Islet precursor cell (in vitro differentiated cells): ENCODE data around the gene SETD1A.

Source experiments
- DNase-seq: peaks from one replicate; pipeline ENCODE4 v3.0.0-alpha.2; 2018

Gene SETD1A

DNA sequence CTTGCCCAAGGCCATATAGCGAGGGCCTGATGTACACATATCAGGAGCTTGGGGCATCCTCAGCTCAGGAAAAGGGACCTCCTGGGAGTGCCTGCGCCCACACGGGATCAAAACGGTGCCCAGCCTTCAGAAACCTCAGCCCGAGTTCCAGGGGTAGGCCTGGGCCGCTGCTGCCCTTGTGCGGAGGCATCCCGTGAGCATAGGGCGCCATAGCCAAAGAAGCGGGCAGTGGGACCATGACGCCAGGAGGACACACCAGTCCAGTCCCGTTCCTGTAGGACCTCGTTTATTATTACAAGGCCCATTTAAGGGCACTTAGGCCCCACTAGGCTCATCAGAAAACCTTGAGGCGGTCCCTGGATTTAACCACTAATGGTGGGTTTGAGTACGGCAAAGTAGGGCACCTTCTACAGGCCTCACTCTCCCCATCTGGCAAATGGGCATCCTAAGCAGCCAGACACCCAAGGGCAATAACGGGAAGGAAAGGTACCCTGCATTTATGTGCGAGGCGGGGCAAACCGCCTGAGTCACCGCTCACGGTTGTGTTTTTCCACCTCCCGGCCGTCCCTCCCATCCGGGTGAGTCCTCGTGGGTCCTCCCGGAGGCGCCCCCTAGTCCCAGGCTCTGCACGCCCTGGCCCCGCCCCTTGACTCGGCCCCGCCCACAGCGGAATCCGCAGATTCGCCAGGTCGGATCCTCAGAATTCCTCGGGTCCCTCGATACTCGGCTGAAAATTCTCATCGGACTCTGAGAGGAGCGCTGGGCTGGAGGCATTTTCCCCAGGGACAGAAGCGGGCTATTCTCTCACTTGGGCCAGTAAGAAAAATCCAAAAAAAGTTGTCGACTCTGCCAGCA lies 726 bp upstream of the SETD1A start:
- peak; percentile 94 for DNase-seq

DNA sequence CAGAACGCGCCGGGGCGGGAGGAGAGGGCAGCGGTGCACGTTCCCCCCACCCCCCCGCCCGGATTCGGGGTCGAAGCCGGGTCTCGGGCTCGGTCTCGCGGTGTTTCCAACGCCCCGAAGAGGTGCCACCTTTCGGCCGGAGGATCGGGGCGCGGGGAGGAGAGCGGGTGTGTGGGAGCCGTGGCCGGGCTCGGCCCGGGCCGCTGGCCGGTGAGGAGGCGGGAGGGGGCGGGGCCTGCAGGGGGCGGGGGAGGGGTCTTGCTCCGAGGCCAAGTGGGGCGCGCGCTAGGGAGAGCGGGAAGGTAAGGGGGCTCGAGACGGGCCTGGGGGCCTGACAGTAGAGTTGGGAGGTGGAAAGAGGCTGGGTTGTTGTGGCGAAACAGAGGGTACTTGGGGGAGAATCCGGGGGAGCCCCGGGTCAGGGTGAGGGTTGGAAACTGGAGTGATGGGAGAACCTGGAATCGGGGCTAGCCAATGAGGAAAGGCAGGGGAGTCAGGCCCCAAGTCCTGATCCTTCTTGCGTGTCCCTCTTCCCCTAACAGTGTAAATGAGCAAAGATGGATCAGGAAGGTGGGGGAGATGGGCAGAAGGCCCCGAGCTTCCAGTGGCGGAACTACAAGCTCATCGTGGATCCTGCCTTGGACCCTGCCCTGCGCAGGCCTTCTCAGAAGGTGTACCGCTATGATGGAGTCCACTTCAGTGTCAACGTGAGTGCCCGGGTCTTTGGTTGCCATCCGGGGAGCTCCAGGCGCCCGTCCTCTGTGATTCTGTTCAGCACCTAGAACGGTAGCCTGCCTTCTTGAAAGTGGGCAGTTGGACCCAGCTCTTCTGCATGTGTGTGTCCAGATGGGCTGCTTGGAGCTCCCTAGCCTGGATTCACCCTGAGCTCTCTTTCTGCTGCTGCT lies 873 bp downstream of the SETD1A start:
- peak; percentile 71 for DNase-seq

DNA sequence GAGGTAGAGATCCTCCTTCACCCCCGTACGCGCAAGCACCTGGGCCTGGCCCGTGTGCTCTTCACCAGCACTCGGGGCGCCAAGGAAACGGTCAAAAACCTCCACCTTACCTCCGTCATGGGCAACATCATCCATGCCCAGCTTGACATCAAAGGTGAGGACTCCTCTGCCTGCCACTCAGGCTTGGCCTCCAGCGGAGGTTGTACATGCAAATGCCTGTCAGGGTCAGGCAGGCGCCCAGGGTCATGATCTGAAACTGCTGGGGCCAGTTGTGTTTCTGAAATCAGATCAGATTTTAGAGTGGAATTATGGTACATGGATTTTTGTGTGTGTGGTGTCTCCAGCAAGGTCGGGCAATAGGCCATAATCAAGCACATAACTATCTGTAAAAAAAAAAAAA lies 3.8 kb downstream of the SETD1A start:
- DNase-seq = no peak

DNA sequence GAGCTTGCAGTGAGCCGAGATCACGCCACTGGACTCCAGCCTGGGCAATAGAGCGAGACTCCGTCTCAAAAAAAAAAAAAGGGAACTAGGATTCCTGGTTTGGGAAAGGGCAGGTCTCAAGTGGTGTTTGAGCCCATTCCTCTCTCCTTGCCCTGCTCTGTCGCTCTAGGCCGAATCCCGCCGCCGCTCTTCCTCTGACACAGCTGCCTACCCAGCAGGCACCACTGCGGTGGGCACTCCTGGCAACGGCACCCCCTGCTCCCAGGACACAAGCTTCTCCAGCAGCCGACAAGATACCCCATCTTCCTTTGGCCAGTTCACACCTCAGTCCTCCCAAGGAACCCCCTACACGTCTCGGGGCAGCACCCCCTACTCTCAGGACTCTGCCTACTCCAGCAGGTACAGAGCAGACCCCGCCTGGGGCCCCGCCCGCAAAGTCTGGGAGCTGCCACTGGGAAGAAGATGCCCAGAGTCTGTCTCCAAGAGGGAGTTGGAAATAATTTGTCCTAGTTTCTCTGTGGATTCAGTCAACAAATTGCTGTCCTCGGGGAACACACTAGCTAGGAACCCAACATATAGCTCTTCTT lies 6.5 kb downstream of the SETD1A start:
- no peak for DNase-seq

DNA sequence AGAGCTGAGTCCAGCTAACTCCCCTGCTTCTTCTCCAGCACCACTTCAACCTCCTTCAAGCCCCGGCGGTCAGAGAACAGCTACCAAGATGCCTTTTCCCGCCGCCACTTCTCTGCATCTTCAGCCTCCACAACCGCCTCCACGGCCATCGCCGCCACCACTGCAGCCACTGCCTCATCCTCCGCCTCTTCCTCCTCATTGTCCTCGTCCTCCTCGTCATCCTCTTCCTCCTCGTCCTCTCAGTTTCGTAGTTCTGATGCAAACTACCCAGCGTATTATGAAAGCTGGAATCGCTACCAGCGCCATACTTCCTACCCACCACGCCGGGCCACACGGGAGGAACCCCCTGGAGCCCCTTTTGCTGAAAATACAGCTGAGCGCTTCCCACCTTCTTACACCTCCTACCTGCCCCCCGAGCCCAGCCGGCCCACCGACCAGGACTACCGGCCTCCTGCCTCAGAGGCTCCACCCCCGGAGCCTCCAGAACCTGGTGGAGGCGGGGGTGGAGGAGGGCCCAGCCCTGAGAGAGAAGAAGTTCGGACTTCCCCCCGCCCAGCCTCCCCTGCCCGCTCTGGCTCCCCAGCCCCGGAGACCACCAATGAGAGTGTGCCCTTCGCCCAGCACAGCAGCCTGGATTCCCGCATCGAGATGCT lies 7.1 kb downstream of the SETD1A start:
- no peak for DNase-seq

DNA sequence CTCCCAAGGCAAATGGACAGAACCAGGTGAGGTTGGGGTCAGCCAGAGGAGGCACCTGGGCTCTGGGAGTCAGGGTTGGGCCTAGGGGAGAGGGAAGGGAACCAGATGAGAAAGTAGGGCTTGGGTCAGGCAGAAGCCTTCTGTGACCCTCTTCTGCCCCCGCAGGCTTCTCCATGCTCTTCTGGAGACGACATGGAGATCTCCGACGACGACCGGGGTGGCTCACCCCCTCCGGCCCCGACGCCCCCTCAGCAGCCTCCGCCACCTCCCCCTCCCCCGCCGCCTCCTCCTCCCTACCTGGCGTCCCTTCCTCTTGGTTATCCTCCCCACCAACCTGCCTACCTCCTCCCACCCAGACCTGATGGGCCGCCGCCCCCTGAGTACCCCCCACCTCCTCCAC lies 7.9 kb downstream of the SETD1A start:
- DNase-seq = no peak

DNA sequence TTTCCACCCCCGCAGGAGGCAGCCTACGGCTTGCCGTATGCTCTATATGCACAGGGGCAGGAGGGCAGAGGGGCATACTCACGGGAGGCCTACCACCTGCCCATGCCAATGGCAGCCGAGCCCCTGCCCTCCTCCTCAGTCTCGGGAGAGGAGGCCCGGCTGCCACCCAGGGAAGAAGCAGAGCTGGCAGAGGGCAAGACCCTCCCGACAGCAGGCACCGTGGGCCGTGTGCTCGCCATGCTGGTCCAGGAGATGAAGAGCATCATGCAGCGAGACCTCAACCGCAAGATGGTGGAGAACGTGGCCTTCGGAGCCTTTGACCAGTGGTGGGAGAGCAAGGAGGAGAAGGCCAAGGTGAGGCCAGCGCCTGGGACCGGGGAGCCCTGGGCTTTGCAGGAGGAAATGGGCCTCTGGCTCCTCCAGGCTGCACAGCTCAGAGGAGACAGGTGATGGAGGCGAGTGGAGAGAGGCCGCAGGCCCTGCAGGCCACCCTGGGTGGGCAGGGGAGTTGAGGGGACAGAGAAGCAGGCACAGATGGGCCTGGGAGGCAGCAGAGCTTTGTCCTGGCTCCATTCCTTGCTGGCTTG lies 8.6 kb downstream of the SETD1A start:
- no peak for DNase-seq

DNA sequence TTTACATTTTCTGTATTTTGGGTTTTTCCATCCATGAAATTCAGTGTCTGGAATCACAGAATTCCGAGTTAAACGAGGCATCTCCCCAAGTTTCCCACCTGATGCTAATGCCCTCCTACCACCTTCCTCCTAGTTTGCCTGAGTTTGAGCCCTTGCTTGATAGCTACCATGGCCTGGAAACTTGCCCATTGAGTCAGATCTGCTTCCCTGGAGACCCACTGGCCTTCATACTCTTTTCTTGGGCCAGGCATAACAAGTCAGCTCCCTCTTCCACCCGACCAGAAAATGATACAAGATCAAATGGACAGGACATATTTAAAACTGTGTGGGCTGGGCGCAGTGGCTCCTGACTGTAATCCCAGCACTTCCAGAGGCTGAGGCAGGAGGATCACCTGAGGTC lies 10.2 kb downstream of the SETD1A start:
- no peak for DNase-seq

DNA sequence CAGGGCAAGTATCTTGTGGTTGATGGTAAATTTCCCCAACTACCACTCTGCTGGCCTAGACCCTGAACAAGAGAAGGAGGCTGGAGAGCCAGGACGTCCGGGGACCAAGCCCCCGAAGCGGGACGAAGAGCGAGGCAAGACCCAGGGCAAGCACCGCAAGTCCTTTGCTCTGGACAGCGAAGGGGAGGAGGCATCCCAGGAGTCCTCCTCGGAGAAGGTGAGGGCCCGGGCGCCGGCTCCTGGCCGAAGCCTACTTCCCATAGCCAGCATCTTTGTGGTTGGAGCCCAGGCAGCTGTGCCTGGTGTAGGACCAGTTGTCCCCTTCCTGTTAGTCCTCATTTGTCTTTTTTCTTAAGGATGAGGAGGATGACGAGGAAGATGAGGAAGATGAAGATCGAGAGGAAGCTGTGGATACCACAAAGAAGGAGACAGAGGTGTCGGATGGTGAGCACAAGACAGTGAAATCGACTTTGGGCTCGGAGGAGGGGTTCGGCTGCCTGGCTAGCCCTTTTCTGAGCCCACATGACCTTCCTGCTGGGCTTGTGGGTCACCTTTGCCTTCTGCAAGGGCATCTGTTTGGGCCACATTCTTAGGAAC lies 11.8 kb downstream of the SETD1A start:
- DNase-seq = no peak

DNA sequence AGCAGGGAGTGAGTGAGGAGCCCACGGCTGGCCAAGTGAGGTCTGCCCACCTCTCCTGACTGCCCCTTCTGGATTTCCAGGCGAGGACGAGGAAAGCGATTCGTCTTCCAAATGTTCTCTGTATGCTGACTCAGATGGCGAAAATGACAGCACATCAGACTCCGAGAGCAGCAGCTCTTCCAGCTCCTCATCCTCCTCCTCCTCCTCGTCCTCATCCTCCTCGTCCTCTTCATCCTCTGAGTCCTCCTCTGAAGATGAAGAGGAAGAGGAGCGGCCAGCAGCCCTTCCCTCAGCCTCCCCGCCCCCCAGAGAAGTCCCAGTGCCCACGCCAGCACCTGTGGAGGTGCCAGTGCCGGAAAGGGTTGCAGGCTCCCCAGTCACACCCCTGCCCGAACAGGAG lies 13.7 kb downstream of the SETD1A start:
- DNase-seq = no peak

DNA sequence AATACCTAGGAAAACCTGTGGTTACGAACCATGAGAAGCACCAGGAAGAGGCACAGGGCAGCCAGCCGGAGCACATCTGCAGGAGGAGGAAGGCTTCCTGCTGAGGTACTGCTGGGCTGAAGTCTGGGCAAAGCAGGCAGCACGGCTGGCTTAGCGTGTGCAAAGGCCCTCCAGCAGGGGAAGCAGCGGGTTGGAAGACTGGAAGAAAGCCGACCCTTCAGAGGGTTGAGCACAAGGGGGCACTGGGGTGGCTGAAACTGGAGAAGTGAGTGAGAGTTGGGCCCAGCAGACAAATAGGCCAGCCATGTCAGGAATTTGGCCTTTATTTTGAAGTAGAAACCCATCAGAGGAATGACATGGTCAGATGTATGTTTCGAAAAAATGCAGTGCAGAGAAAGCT lies 15.3 kb downstream of the SETD1A start:
- DNase-seq = peak; percentile 72

DNA sequence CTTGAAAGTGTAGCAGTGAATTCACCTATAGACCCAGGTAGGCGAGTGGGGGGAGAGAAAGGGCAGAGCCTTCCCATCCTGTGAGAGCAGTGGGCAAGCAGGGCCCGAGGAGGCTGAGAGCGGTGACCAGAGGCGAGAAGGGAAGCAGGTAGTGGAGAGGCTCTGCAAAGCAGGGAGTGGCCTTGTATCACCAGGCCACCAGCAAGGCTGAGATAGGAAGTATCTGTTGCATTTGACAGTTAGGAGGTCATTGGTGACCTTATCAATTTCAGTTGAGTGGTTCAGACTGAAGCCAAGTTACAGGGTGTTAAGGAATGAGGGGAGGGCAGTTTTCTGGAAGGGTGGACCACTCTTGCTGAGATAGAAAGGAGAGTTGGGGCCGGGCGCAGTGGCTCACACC lies 16.8 kb downstream of the SETD1A start:
- DNase-seq = no peak

DNA sequence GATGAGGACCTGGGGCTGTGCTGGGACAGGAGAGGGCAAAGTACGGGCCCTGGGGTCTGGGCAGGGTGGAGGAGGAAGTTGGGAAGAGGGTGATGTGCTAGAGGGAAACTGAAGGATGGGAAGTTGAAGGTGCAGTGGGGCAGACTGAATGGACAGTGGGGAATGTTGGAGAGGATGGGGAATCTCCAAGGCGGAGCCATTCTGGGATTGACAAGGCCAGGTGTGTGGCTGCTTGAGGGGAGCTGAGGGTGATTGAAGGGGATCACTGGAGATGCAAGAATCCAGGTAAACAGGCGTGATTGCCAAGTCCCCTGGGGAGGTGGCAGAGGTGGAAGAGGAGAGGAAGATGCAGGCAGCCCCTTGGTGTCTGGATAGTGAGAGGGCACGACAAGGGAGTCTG lies 18.9 kb downstream of the SETD1A start:
- DNase-seq = no peak

DNA sequence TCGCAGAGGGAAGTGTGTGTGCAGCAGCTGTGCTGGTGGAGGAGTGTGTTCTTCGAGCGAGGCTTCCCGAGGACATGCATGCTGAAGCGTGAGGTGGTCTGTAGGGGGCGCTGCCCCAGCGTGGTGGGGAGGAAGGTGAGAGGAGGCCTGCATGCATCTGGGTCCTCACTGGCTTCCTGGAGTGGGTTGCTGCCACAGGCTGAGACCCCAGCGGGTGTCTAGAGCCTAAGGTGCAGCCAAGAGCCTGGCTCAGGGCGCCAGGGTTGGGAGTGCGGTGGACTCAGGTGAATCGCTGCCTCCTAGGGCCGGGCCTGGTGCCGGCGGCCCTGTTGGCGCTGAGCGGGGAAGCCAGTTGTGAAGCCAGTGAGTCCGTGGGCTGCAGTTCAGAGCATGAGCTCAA lies 19.9 kb downstream of the SETD1A start:
- no peak for DNase-seq

DNA sequence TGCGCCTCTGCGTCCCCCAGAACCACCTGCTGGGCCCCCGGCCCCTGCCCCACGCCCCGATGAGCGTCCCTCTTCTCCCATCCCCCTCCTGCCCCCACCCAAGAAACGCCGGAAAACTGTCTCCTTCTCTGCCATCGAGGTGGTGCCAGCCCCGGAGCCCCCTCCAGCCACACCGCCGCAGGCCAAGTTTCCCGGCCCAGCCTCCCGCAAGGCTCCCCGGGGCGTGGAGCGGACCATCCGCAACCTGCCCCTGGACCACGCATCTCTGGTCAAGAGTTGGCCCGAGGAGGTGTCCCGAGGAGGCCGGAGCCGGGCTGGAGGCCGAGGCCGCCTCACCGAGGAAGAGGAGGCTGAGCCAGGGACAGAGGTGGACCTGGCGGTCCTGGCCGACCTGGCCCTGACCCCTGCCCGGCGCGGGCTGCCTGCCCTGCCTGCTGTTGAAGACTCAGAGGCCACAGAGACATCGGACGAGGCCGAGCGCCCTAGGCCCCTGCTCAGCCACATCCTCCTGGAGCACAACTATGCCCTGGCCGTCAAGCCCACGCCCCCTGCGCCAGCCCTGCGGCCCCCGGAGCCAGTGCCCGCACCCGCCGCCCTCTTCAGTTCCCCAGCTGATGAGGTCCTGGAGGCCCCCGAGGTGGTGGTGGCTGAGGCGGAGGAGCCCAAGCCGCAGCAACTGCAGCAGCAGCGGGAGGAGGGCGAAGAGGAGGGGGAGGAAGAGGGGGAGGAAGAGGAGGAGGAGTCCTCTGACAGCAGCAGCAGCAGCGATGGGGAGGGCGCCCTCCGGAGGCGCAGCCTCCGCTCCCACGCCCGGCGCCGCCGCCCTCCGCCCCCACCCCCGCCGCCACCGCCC lies 21.8 kb downstream of the SETD1A start:
- DNase-seq = no peak

DNA sequence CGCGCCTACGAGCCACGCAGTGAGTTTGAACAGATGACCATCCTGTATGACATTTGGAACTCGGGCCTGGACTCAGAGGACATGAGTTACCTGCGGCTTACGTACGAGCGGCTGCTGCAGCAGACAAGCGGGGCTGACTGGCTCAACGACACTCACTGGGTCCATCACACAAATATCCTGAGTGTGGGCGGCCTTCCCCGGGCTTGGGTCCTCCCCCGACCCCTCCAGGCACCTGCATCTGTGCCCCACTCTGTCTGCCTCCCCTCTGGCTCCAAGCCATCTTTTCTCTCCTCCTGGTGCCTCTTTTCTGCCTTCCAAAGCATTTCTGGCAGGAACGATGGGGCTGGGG lies 22.4 kb downstream of the SETD1A start:
- DNase-seq = no peak

DNA sequence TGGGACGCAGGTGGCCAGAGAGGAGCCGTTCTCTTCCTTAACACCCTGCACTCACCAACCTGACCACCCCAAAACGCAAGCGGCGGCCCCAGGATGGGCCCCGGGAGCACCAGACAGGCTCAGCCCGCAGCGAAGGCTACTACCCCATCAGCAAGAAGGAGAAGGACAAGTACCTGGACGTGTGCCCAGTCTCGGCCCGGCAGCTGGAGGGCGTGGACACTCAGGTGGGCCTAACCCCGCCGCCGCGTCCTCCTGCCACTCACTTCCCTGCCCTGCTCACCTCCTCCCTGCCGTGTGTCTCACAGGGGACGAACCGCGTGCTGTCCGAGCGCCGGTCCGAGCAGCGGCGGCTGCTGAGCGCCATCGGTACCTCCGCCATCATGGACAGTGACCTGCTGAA lies 22.9 kb downstream of the SETD1A start:
- no peak for DNase-seq

DNA sequence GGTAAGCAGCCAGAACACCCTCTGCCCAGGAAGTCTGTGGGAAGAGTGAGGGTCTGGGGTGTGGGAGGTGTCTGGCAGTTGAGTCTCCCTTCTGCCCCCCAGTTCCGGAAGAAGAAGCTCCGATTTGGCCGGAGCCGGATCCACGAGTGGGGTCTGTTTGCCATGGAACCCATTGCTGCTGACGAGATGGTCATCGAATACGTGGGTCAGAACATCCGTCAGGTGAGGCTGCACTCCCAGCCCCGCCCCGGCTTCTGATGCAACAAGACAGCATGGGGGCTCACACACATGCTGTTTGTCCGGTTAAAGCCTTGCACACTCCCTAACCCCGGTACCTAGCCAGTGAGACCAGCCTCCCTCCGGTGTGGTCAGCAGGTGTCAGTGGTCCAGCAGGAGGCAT lies 23.4 kb downstream of the SETD1A start:
- no peak for DNase-seq

DNA sequence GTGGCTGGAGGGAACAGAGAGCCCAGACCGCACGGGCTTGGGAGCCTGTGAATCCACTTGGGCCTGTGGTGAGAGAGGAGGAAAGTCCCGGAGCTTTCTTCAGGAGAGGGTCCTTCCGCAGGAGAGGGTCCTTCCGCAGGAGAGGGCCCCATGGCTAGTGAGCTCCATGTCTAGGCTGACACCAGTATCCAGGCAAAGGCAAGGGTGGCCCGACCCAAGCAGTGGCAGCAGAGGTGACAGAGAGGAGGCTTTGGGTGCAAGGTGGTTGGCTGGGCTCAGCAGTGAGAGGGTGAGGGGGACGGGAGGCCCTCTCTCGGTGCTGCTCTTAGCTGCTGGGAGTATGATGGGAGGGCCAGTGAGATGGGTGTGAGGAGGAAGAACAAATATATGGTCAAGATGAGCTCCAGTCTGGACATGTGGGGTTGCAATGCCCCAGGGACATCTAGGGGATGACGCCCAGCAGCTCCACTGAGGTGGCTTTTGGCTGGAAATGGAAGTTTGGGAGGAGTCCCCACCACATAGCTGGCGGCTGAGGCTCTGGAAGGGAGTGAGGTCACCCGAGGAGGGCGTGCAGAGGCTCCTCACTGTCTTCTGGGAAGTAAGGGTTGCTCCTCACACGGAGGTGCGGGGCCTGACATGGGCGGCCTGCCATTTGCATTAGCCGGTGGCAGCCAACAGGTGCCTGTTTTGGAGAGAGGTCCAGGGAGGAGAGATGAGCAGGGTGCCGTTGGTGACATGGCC lies 25.2 kb downstream of the SETD1A start:
- DNase-seq = no peak

DNA sequence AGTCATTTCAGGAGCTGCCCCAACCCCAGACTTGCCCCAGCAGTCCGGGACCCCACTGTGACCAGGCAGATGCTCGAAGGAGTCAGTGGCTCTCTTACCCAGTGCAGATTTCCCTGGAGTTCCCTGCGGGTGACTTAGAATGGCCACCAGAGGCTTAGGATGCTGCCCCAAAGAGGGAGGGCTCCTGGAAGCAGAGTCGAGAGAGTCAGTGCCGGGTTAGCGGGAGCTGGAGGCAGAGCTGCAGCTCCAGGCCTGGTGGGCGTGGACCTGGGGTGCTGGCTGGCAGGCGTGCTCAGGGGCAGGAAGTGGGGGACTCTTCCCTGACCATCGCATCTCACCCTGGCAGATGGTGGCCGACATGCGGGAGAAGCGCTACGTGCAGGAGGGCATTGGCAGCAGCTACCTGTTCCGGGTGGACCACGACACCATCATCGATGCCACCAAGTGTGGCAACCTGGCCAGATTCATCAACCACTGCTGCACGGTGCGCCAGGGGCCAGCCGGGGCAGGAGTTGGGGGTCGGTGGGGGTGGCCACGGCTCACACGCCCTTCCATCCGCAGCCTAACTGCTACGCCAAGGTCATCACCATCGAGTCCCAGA lies 25.8 kb downstream of the SETD1A start:
- DNase-seq = no peak
